Fibroblast of the aortic adventitia (primary cell): ENCODE results near the gene GRIN2D. TPM values are rescaled to one million over a fixed set of nuclear protein-coding genes. Genes with fewer than 3 reads are reported as not detected.

ENCODE experiments used
- DNase-seq: peaks from one replicate; pipeline ENCODE4 v3.0.0-alpha.2; 2010; ENCODE audit warnings: low read depth
- H3K4me3 ChIP-seq: 2 replicates; pipeline ENCODE4 v1.5.1; 2011; ENCODE audit warnings: low read depth, mild to moderate bottlenecking, control low read depth, low read length, moderate library complexity
- total RNA-seq: library from RNA; depleted of rRNA; stranded (reverse); fragments of >200 nt; gene quantifications from 2 replicates; pipeline ENCODE4 v1.2.3, GENCODE V29; 2012; ENCODE audit warnings: low replicate concordance
- TF ChIP-seq, protein P1 (sequence below): IDR thresholded peaks from 2 replicates; pipeline ENCODE4 v1.5.1; 2011; ENCODE audit warnings: mild to moderate bottlenecking, low read length, control low read depth, inconsistent platforms; ENCODE audit not compliant: insufficient read depth

GRIN2D gene
- total RNA-seq, 1 donor = 2.2 TPM

GRCh38 chr19:48362716-48363499 is 30.6 kb upstream of the GRIN2D start:
- H3K4me3 ChIP-seq = peak overlapping the region; percentile 81
- TF ChIP-seq, protein P1, sequence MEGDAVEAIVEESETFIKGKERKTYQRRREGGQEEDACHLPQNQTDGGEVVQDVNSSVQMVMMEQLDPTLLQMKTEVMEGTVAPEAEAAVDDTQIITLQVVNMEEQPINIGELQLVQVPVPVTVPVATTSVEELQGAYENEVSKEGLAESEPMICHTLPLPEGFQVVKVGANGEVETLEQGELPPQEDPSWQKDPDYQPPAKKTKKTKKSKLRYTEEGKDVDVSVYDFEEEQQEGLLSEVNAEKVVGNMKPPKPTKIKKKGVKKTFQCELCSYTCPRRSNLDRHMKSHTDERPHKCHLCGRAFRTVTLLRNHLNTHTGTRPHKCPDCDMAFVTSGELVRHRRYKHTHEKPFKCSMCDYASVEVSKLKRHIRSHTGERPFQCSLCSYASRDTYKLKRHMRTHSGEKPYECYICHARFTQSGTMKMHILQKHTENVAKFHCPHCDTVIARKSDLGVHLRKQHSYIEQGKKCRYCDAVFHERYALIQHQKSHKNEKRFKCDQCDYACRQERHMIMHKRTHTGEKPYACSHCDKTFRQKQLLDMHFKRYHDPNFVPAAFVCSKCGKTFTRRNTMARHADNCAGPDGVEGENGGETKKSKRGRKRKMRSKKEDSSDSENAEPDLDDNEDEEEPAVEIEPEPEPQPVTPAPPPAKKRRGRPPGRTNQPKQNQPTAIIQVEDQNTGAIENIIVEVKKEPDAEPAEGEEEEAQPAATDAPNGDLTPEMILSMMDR = no peak
- DNase-seq = peak; percentile 91

DNA sequence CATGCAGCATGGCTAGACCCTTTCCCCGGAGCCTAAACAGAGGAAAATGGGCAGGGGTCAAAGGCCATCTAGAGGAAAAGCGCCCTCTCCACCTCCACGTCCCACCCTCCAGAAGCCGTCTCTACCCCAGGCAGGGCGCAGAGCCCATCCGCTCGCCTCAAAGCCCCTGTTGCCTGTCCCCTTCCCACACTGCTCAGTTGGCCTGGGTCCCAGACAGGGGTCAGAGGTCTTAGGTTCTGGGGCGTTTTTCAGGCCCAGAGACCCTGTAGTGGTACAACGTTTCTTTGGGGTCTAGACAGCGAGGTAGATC is 30.0 kb upstream of the GRIN2D start:
- no peak for DNase-seq
- peak overlapping the region; percentile 81 for H3K4me3 ChIP-seq
- TF ChIP-seq, protein P1 = no peak

DNA sequence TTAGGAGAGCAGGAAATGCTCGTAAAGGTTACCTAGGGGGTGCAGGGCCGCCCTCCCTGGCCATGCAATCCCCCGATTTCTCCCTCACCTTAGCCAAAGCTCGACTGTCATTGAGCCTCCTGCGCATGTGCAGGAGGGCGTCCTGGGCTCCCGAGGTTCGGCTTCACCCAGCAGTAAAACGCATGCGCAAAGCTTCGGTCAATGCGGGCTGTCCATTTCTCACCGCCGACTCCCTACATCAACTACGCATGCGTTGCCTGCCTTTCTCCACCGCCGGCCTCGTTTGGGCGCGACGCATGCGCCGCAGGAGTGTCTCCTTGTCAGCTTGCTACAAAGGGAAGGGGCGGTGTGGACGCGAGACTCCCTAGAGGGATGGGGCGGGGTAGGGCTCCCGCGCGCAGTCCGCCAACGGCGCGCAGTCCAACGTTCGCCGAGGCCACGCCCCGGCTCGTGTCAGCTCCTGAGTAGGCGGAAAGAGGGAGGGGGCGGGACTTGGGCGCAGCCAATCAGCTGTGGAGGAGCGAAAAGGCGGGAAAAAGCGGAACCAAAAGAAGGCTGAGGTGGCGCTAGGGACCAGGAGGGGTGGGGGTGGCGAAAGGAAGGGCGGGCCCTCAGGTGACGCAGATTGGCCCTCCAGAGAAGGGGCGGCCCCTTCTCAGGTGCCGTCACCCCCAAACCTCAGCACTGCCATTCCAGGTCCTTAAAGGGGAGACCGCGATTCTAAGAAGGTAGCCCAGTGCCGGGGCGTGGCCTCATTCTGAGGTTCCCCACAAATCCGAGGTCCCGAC is 29.5 kb upstream of the GRIN2D start, which contains the start of the genes SYNGR4 and TMEM143:
SYNGR4 (plus strand) TSS at position 558 of the 788 bp plus-strand sequence. CDS start 1,476 bp downstream, outside the sequence.
TMEM143 (minus strand) TSS at position 131 of the 788 bp plus-strand sequence; CDS start at position 111, 20 bp downstream.
- DNase-seq = peak; percentile 99
- H3K4me3 ChIP-seq = peak within 1 kb of the TSS; percentile 81
- TF ChIP-seq, protein P1 = no peak

GRCh38 chr19:48364598-48365348 is 28.7 kb upstream of the GRIN2D start:
- H3K4me3 ChIP-seq = no peak overlapping the region
- no peak for DNase-seq
- TF ChIP-seq, protein P1 = no peak

DNA sequence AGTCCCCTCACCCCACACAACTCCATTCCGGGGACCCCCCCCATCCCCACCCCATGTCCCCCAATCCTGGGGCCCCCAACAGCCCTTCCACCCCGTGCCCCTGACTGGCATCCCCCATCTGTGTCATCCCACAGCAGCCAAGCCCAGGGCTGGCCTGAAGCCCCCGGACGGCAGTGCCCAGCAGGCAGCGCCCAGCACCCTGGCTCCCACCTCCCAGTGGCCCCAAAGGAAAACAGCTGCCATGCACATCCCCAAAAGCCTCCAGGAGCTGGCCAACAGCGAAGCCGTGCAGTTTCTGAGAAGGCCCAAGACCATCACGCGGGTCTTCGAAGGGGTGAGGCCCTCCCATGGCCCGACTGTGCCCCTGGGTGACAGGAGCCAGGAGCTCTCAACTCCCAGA is 27.9 kb upstream of the GRIN2D start:
- no peak for DNase-seq
- TF ChIP-seq, protein P1 = no peak
- no peak overlapping the region for H3K4me3 ChIP-seq

DNA sequence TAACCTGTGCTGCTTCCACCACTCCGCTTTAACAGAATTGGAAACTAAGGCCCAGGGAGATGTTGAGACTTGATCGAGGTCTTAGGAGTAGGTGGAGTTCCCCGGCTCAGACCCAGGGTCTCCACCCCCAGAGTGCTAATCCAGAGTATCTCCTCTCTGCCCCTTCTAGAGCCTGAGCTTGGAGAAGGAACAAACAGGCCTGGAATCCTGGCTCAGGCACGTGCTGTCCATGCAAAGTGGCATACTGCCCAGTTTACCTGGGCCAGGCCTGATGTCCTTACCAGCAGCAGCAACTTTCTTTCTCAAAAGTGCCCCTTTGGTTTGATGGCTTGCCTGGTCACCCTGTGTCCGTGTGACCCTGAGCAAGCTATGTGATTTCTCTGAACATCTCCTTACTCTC is 25.6 kb upstream of the GRIN2D start:
- TF ChIP-seq, protein P1 = no peak
- DNase-seq = no peak
- H3K4me3 ChIP-seq = no peak overlapping the region
